Activated gamma-delta T cell treated with anti-CD3 and anti-CD28 coated beads, Interleukin-2, amount 50 U/mL, for 16 hours (primary cell): ENCODE measurements around the gene RASGRF1.
"Not testable (repeated sequence)": the region's sequence is repeated elsewhere in the genome, so short reads cannot be mapped to it uniquely, and the experiment has no call there.

Experiments used
- DNase-seq: peaks from one replicate; pipeline ENCODE4 v3.0.0-alpha.2; 2020; ENCODE audit warnings: low read depth

RASGRF1 gene

GRCh38 chr15:79003896-79004295 lies 86.7 kb downstream of the RASGRF1 start:
- no peak for DNase-seq

DNA sequence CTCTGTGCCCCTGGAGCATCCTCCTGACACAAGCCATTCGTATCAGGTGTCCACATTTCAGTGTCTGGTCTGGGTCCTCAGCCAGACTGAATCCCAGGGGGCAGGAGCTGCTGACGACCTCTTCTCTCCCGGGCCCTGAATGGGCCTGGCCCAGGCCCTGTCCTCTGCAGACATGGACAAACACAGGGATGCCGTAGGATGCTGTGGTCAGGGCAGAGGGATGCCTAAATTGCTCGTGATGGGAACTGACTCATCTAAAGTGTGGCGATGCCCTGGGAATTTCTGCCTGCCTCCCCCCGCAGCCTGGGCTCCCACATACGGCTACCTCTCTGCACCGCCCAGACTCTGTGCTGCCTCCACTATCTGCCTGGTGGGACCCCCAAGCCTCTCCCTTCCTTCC lies 87.3 kb downstream of the RASGRF1 start:
- no peak for DNase-seq

- no peak for DNase-seq
Measured at GRCh38 chr15:79002581-79002980, 88.0 kb downstream of the RASGRF1 start.

DNA sequence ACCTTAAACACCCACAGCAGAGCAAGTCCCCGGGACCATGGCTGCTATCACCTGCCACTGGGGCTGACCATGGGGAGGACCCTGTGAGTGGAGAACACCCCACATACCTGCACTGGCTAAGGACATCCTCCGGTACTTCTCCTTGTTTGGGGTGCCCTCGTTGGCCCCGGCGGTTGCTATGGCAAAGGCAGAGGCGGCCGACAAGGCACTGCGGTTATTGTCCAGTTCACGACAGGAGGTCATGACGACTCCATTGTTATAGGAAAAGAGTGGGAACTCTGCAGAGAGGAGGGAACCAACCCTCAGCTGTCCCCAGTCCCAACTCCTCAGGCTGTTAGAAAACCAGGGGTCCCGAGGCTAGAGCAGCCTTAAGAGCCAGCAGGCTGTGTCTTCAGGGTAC lies 90.9 kb downstream of the RASGRF1 start:
- DNase-seq = no peak

- no peak for DNase-seq
Measured at GRCh38 chr15:78998526-78998925, 92.1 kb downstream of the RASGRF1 start.

DNA sequence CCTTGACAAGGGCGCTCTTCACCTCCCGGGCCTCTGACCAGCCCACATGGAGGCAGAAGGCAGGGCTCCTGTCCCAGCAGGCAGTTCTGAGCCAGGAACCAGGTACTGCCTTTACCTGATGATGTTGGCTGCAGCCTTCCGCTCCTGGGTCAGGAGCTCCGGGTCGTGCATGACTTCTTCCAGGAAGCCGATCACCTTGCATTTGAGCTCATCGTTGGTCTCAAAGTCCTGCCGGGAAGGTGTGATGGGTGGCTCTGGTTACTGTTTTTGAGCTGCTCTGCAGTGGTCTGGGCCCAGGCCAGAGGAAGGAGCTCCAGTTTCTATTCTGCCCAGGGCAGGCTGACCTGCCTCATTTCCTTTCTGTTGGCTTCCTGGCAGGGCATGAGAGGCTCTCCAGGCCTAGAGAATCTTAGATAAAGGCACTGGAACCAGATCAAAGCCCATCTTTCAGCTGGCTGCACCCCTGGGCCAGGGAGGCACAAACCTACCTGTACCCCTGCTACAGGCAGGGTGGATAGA lies 92.5 kb downstream of the RASGRF1 start:
- DNase-seq = no peak

GRCh38 chr15:78996894-78997275 lies 93.7 kb downstream of the RASGRF1 start:
- DNase-seq = no peak

- DNase-seq = no peak
Measured at GRCh38 chr15:78995921-78996893, 94.4 kb downstream of the RASGRF1 start.

GRCh38 chr15:78995161-78995560 lies 95.4 kb downstream of the RASGRF1 start:
- not testable (repeated sequence) for DNase-seq

GRCh38 chr15:78993931-78994530 lies 96.5 kb downstream of the RASGRF1 start:
- DNase-seq = no peak

- DNase-seq = no peak
Measured at GRCh38 chr15:78993257-78993930, 97.2 kb downstream of the RASGRF1 start.

GRCh38 chr15:78992416-78993256 lies 97.9 kb downstream of the RASGRF1 start:
- no peak for DNase-seq

GRCh38 chr15:78991879-78992278 lies 98.7 kb downstream of the RASGRF1 start:
- DNase-seq = no peak

- no peak for DNase-seq
Measured at GRCh38 chr15:78991476-78991875, 99.1 kb downstream of the RASGRF1 start.

- no peak for DNase-seq
Measured at GRCh38 chr15:78990278-78990677, 100.3 kb downstream of the RASGRF1 start.

DNA sequence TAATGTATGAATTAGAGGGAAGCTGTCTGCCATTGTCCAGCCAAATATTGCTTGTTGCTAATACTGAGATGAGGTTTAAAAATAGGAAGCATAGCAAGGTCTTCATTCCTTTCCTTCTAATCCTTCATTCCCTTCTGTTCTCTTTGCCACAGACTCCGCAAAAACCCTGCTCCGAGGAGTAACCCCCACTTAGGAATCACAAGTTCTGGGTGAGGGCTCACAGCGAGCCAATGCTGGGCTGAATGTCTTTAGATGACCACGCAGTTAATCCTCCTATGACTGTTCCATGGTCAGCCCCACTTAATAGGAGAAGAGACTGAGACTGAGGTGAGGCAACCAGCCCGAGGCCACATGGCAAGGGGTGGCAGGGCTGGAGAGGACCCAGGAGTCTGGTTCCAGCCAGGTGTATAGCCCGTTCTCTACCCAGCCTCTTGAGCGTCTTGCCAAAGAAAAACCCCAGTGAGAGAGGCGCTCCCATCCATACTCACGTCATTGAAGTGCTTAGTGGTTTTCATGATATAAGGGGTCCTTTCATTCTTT lies 100.8 kb downstream of the RASGRF1 start:
- DNase-seq = no peak

GRCh38 chr15:78988361-78988911 lies 102.1 kb downstream of the RASGRF1 start:
- DNase-seq = no peak

GRCh38 chr15:78987556-78988360 lies 102.8 kb downstream of the RASGRF1 start:
- no peak for DNase-seq

GRCh38 chr15:78985859-78986475 lies 104.6 kb downstream of the RASGRF1 start:
- no peak for DNase-seq

DNA sequence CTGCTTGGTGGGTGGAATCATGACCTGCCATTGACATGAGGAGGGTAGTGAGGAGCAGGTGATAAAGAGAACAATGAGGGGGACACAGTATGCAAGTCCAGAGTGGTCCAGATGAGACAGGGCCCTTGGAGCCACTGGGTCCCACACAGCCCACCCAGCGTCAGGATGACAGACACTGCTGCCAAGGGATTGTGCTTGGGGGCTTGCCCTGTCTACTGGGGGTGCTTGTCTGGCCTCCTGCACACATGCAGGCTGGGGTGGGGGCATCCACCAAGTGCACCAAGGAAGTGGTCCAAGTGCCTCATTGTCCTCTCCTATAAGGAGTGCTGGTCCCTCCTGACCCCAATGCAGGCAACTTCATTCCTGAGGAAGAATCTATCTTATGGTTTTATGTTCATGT lies 106.5 kb downstream of the RASGRF1 start:
- no peak for DNase-seq
